HG03280 (cell line): ENCODE data around the gene ZNF771.

Experiments
- ATAC-seq: cut with Tn5 transposase; IDR thresholded peaks from one replicate; pipeline ENCODE4 v1.9.1; 2021; ENCODE audit warnings: mild to moderate bottlenecking, moderate library complexity; ENCODE audit not compliant: unreplicated experiment

The ZNF771 gene

GRCh38 chr16:30397776-30398660, 9.4 kb upstream of the ZNF771 start:
- no peak for ATAC-seq

- no peak for ATAC-seq
These were observed 8.6 kb upstream of the ZNF771 start for GRCh38 chr16:30398661-30399434.

- no peak for ATAC-seq
These were observed 7.8 kb upstream of the ZNF771 start for GRCh38 chr16:30399435-30400186.

GRCh38 chr16:30401768-30402425, 5.5 kb upstream of the ZNF771 start:
- ATAC-seq: no peak

GRCh38 chr16:30406795-30407101, 658 bp upstream of the ZNF771 start:
- no peak for ATAC-seq

- no peak for ATAC-seq
These were observed 563 bp downstream of the ZNF771 start for GRCh38 chr16:30407804-30408534.

- ATAC-seq: peak; percentile 41
These were observed 2.0 kb downstream of the ZNF771 start for GRCh38 chr16:30409125-30410060.

GRCh38 chr16:30413112-30413806, 5.9 kb downstream of the ZNF771 start:
- no peak for ATAC-seq

- ATAC-seq: no peak
These were observed 6.8 kb downstream of the ZNF771 start for GRCh38 chr16:30414159-30414558.

GRCh38 chr16:30416047-30416603, 8.7 kb downstream of the ZNF771 start:
- no peak for ATAC-seq

GRCh38 chr16:30416624-30417528, 9.5 kb downstream of the ZNF771 start:
- ATAC-seq: peak; percentile 14

- ATAC-seq: peak; percentile 81
These were observed 10.3 kb downstream of the ZNF771 start for GRCh38 chr16:30417529-30418349.

- no peak for ATAC-seq
These were observed 11.2 kb downstream of the ZNF771 start for GRCh38 chr16:30418350-30419181.

GRCh38 chr16:30421010-30421409, 13.6 kb downstream of the ZNF771 start:
- ATAC-seq: no peak

GRCh38 chr16:30428055-30428454, 20.6 kb downstream of the ZNF771 start:
- no peak for ATAC-seq

GRCh38 chr16:30429418-30429677, 21.9 kb downstream of the ZNF771 start:
- ATAC-seq: no peak
